Endothelial cell of umbilical vein (primary cell): ENCODE results near the gene LHFPL6.

Source experiments
- EZH2 ChIP-seq: IDR thresholded peaks from 2 replicates; pipeline ENCODE4 v1.6.1; 2012; ENCODE audit warnings: borderline replicate concordance, low read depth, mild to moderate bottlenecking, moderate library complexity, low read length, inconsistent platforms; ENCODE audit not compliant: severe bottlenecking
- JUN ChIP-seq: IDR thresholded peaks from 2 replicates; pipeline ENCODE4 v1.6.1; 2011; ENCODE audit warnings: borderline replicate concordance, low read depth; ENCODE audit not compliant: insufficient read length, insufficient read depth
- MYC ChIP-seq: IDR thresholded peaks from one replicate; pipeline ENCODE4 v1.6.1; 2011; ENCODE audit warnings: mild to moderate bottlenecking, low read depth, low read length
- POLR2A ChIP-seq: IDR thresholded peaks from 2 replicates; pipeline ENCODE4 v1.6.1; 2012; ENCODE audit warnings: low read depth, mild to moderate bottlenecking, control low read depth, low read length
- POLR2AphosphoS5 ChIP-seq: IDR thresholded peaks from 2 replicates; pipeline ENCODE4 v1.6.1; 2012; ENCODE audit warnings: low read depth, mild to moderate bottlenecking, control low read depth, low read length, moderate library complexity; ENCODE audit not compliant: insufficient read depth
- TF ChIP-seq, protein P1 (sequence below), 2 donors: IDR thresholded peaks; 1 replicate in 1 of 2; 2 replicates in 1 of 2; pipeline ENCODE4 v1.5.1; 2011; ENCODE audit warnings: low read length in 2 of 2, mild to moderate bottlenecking in 2 of 2, moderate library complexity in 2 of 2, control low read depth in 1 of 2, inconsistent platforms in 1 of 2, low read depth in 1 of 2; ENCODE audit not compliant: insufficient read depth in 1 of 2; ENCODE audit errors: extremely low read depth in 1 of 2
- TF ChIP-seq, protein P2 (sequence below): IDR thresholded peaks from 2 replicates; pipeline ENCODE4 v1.6.1; 2011; ENCODE audit not compliant: insufficient read depth, insufficient read length

GRCh38 chr13:39378306-39378705 is 224.7 kb downstream of the LHFPL6 start:
- TF ChIP-seq, protein P1, sequence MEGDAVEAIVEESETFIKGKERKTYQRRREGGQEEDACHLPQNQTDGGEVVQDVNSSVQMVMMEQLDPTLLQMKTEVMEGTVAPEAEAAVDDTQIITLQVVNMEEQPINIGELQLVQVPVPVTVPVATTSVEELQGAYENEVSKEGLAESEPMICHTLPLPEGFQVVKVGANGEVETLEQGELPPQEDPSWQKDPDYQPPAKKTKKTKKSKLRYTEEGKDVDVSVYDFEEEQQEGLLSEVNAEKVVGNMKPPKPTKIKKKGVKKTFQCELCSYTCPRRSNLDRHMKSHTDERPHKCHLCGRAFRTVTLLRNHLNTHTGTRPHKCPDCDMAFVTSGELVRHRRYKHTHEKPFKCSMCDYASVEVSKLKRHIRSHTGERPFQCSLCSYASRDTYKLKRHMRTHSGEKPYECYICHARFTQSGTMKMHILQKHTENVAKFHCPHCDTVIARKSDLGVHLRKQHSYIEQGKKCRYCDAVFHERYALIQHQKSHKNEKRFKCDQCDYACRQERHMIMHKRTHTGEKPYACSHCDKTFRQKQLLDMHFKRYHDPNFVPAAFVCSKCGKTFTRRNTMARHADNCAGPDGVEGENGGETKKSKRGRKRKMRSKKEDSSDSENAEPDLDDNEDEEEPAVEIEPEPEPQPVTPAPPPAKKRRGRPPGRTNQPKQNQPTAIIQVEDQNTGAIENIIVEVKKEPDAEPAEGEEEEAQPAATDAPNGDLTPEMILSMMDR (IDR thresholded peaks at IDR 0.05; ENCODE audit: extremely low read depth in 1 of 2, insufficient read depth in 1 of 2, low read depth in 1 of 2, low read length in 2 of 2) = no peak
- TF ChIP-seq POLR2A (no peak), POLR2AphosphoS5 (no peak), MYC (no peak), JUN (no peak), EZH2 (no peak)
- TF ChIP-seq, protein P2, sequence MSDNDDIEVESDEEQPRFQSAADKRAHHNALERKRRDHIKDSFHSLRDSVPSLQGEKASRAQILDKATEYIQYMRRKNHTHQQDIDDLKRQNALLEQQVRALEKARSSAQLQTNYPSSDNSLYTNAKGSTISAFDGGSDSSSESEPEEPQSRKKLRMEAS = no peak
